Activated CD8-positive, alpha-beta memory T cell treated with anti-CD3 and anti-CD28 coated beads for 4 hours (primary cell): ENCODE results near the gene SLC25A51.
"Not testable (repeated sequence)": the region's sequence is repeated elsewhere in the genome, so short reads cannot be mapped to it uniquely, and the experiment has no call there.

Source experiments
- DNase-seq, 2 donors: peaks; one replicate each; pipeline ENCODE4 v3.0.0-alpha.2; 2020; ENCODE audit warnings: low read depth in 2 of 2

Gene SLC25A51

DNA sequence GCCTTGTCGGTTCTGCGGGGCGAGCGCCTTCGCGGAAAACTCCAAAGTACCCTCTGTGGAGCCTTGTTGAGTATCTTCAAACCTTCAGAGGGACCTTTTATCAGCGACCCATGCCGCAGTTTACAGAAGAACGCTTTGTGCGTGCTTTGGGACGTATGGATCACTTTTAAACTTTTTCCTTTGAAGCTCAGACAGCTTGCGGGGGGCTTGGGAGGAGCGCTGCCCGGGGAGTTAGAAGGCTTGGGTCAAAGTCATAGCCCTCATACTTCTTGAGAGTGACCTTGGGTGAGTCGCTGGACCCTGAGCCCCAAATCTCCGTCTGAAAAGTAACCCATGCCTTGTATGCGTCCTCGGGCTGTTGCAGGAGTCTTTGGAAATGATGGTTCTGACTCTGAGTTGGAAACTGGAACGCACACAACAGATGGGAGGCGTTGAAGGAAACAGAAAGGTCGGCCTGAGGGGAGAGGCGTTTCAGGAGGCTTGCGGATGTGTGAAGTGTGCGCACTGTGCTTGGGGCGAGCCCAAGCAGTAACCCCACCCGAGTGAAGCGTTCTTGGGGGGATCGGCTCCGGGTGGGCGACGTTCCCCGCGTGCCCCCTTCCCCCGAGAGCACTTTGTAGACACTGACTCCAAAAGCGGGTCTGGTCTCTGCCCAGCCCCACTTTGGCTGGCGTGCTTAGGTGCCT lies 661 bp upstream of the SLC25A51 start:
- DNase-seq: no peak

DNA sequence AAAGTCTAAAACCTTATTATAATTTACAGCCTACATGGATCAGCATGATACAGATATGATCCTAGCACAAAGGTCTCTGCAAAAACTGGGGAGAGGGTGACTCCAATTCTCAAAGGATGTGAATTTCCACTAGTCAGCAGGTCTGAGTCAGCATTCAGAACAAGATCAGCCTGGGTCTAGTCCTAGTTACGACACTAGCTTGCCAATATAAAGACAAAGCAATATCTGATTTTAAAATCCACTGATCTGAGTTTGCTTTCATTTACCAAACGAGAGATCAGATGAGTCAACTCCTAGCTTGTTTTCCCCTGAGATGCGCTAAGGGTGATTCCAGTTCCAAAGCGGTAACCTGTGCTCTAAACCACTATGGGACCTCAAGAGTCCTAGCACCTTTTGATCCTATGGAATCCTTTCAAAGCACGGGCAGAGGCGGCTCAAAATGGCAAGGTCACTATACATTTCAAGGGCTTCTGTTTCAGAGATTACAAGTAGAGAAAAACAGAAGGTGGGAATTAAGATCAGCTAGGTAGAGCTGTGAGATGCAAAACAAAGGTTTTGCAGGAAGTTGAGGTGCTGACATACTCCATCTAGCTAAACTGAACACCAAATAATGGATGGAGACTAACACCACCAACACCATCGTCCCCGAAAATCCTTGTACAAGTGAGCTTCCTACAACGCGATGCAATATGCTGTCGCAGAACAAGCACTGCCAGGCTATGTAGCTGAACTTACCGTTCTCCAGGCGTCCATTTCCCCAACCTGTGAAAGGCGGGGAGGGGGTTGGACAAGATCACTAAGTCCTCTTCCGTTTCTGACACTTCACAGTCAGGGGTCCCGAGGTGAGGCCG lies 906 bp downstream of the SLC25A51 start:
- DNase-seq: no peak

DNA sequence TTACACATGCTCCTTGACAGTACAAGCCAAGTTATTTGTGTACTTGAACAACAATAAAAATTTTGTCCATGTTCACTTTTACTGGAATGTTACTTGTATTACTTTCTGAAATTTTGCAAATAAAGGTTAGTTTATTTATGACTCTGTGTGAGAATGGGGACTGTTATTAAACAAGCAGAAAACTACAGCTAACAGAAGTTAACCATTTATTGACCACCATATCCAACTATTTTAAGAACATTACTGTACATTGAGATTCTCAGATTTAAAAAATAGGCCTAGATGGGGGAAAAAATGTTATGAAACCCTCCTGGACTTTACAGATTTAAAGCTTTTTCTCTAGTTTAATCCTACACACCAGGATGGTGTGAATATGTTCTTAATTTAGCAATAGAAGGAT lies 1.8 kb downstream of the SLC25A51 start:
- no peak for DNase-seq

DNA sequence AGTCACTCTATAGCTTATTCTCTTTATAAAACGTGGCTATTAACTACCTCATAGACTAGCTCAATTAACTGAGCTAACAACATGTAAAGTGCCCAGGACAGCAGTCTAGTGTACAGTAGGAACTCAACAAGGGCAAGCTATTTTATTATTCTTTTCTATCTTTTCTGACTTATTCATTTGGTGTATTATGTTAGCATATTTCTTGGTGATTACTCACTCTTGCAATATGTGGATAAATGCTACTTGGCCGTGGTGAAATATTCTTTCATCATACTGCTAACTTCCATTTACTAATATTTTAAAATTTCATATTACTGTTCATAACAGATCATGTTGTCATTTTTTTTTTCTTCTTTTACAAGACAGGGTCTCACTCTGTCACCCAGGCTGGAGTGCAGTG lies 4.9 kb downstream of the SLC25A51 start:
- DNase-seq: no peak

DNA sequence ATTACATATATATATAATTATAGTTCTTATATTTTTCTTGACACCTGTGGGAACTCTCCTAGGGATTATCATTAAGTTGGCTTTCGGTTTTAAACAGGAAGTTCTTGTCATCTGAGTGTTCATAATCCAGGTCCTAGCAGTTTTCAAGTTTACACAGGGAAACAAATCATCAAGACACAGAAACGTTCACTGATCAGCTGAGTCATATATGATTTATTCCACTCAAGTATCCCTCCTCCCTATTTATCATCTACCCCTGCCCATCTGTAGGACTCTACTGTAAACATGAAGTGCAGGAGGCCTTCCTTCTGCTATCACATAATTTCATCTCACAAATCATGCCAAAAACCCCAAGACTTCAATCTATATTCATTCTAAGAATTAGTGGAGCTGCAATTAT lies 6.3 kb downstream of the SLC25A51 start:
- DNase-seq: no peak

DNA sequence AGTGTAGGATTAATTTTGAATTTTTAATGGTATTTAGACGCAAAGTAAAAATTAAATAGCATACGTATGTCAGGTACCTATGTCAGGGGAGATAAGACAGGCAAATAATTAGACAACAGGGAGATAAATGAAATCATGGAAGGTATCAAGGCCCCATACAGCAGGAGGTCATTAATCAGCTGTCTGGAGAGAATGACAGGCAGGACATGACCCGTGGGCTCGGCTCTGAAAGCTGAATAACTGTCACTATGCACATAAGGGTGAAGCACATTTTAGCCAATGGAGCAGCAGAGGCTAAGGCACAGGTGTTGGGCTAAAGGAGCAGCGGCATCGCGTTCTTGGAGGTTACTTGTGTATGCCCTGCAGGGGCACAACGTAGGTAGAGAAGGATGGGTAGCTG lies 11.9 kb downstream of the SLC25A51 start:
- no peak for DNase-seq

DNA sequence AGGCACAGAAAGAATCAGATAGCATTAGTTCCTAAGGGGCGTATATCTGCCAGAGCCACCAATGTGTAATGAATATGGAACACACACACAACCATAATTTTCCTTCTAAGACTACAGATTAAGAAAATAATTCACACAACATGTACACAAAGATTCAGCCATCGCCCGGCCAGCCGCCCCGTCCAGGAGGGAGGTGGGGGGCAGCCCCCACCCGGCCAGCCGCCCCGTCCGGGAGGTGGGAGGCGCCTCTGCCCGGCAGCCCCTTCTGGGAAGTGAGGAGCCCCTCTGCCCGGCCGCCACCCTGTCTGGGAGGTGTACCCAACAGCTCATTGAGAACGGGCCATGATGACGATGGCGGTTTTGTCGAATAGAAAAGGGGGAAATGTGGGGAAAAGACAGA lies 12.9 kb downstream of the SLC25A51 start:
- DNase-seq: not testable (repeated sequence)

DNA sequence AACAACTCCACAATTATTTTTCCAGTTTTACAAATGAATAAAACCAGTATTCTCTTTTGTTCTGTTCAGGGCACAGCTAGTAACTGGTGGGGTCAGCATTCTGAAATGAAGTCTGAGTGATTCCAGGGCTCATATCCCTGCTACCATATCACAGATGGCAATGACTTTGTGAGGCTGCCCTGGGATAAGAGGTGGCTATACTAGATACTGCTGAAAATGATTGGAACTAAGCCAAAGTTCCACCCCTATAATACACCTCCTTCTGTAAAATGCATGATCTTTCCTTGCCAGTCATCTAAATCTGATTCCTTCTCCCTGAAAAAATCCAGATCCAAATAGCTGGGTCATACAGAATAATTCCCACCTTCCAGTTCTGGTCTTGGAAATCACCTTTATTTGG lies 14.4 kb downstream of the SLC25A51 start:
- DNase-seq: no peak

DNA sequence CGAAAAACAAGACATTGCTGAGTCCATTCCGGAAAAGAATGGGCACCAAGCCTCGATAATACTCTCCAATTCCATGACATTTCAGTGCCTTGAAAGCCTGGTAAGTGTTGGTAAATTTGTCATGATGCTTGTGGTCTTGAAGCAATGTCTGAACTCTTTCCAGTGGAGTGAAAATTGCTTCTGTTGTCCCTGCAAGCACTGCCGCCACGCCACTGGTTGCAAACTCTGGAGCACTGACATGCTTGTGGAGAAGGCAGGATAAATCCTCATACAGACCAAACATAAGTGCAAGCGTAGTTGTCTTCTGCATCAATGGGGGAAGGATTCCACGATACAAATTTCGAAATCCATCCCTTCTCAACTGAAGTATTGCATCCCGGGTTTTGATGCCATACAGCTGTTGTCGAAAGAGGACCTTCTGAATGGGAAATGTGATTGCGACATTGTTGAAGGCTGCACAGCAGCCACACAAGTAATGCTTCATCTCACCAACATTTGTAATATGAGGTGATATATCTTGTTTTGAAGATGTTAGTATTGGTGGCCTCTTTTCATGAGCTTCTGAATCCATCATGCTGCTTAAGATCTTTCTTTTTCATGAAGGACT lies 15.8 kb downstream of the SLC25A51 start:
- DNase-seq: not testable (repeated sequence)

DNA sequence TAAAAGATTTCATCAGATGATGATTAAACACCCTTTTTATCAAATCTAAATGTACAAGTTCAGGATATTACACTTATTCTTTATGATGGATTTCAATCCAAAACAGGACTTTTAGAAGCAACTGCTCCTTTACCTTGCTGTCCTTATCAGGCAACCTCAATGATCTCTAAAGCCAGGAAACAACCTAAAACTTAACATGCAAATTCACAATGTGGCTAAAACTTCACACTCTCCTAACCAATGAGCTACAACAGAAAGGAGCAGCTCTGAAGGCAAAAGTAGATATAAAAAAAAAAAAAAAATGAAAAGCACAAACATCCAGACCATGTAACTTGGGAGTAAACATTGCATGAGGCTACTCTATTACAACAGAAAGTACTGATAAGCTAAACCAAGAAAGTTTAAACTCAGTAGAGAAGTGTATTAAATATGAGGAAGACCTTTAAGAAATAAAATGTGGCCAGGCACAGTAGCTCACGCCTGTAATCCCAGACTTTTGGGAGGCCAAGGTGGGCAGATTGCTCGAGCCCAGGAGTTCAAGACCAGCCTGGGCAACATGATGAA lies 22.9 kb downstream of the SLC25A51 start:
- DNase-seq: no peak

DNA sequence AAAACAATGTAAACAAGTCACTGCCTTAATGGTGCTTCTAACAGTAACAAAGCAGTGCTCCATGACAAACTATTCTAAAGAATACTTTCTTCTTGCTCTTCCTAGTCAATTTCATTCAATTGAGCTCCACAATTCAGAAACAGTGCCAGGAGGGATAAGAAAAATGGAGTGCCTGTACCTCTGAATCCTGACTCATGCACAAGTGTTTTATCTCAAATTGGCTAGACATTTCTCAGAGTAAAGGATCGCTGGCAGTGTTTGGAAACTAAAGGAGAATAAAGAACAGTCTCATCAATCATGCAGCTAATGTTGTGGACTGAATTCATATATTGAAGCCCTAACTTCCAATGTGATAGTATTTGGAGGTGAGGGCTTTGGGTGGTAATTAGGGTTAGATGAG lies 27.6 kb downstream of the SLC25A51 start:
- no peak for DNase-seq

DNA sequence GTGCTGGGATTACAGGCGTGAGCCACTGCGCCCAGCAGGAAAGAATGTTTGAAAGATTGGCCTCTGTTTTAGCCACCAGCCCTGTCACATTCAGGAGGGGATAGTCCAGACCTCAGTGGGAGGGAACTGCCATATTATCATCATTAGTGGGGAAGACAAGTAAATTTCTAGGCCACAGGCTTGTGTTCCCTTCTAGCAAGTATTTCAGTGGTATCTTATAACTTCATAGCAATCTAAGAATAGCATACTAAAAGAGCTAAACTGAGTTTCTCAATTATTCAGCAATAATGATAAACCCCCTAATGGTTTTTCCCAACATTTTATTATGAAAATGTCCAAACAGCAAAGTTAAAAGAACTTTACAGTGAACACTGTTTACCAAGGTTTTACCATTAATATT lies 30.0 kb downstream of the SLC25A51 start:
- DNase-seq: no peak

DNA sequence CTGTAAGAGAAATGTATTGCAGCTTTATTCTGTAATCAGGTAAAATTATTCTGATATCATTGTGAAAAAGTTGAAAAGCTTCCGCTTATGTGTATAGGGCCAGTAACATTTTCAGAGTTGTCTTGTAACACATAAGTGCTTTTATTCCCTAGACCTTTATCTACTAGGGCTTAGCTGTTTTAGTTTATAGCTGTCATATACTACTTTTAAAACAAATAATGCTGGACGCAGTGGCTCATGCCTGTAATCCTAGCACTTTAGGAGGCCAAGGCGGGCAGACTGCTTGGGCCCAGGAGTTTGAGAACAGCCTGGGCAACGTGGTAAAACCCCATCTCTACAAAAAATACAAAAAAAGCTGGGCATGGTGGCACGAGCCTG lies 33.1 kb downstream of the SLC25A51 start:
- no peak for DNase-seq

DNA sequence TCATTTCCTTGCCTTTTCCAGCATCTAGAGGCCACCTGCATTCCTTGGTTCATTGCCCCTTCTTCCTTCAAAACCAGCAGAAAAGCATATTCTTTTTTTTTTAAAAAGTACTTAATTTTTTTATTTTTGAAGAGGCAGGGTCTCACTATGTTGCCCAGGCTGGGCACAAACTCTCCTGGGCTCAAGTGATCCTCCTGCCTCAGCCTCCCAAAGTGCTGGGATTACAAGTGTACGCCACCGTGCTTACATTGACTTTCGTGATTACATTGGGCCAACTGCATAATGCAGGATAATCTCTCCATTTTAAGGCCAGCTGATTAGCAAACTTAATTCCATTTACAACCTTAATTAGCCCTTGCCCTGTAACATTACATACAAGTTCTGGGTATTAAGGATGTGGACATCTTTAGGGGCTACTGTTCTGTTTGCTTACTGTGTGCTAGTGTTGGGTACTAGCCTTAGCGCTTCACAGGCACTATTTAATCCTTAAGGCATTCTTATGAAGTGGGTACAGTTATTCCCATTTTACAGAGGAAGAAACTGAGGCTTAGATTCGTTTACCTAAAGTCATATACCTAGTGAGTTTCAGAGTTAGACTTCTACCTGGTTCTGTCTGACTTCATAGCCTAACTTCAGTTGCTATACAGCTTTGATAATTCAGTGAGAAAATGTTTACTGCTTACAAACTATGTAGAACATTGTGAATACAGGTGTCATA lies 33.7 kb downstream of the SLC25A51 start:
- no peak for DNase-seq

DNA sequence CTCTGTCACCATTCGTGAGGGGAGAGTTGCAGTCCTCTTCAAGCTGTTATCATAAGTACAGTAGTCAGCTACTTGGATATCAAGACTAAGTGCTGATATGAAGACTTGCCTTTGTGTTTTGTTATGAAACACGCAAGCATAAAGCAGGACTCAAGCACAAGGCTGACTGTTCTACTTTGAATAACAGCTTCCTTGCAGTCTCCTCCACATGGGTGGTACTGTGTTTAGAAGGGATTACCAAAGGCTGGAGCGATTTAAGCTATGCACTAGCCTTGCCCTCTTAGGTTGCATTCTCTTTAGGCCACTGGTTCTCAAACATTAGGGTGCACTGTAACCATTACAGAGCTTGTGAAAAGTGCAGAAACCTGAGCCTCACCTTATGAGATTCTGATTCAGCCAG lies 41.4 kb downstream of the SLC25A51 start:
- DNase-seq: no peak

DNA sequence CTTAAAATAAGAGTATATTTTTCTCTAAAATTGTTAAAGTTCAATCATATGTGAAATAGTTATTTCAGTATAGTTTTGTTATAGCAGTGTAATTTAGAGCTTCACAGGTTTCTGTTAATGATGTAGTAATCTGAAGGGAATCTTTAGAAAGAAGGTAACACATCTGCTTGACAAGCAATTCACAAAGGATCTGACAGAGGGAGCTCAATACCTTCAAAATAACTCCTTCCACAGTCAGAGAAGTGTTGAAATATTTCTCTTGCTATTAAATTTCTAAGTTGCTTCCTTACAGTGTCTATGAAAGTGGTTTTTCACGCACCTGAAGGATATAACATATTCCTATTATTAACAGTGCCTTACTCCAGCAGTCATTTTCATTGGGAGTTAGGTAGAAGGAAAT lies 44.9 kb downstream of the SLC25A51 start:
- no peak for DNase-seq

DNA sequence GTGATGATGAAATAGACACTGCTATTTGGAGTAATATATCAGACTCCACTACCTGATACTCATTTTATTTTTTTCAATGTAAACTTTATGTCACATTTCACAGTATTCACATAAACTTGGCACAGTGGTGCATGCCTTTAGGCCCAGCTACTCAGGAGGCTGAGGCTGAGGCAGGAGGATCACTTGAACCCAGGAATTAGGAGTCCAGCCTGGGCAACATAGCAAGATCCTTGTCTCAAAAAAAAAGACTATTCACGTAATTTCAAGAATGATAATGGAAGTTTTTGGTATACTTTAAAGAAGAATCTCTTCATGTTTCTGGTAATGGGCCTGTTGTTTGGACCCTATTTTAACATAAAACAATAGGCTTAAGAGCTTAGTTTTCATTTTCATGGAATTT lies 47.4 kb downstream of the SLC25A51 start:
- no peak for DNase-seq

DNA sequence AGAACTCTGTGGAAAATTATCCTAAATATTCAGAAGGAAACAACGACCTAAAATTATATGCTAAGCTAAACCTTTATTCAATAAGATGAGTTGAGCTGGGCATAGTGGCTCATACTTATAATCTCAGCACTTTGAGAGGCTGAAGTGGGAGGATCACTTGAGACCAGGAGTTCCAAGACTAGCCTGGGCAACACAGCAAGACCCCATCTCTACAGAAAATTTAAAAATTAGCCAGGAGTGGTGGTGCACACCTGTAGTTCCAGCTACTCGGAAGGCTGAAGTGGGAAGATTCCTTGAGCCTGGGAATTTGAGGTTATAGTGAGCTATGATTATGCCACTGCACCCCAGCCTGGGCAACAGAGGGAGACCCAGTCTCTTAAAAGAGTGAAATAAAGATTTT lies 51.7 kb downstream of the SLC25A51 start:
- no peak for DNase-seq

DNA sequence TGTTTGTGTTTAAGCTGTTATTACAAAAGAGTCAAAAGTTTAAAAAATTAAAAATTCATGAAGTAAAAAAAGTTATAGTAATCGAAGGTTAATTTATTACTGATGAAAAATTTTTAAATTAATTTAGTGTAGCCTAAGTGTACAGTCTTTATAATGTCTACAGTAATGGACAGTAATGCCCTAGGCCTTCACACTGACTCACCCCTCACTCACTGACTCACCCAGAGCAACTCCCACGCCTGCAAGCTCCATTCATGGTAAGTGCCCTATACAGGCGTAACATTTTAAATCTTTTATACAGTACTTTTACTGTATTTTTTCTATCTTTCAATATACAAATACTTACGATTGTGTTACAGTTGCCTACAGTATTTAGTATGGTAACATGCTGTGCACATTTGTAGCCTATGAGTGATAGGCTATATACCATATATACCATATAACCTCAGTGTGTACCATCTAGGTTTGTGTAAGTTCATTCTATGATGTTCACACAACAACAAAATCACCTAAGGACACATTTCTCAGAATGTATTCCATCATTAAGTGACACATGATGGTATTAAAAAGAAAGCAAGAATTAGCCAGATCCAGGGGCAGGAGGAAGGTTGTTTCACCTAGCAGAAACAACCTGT lies 63.2 kb downstream of the SLC25A51 start:
- DNase-seq: no peak

DNA sequence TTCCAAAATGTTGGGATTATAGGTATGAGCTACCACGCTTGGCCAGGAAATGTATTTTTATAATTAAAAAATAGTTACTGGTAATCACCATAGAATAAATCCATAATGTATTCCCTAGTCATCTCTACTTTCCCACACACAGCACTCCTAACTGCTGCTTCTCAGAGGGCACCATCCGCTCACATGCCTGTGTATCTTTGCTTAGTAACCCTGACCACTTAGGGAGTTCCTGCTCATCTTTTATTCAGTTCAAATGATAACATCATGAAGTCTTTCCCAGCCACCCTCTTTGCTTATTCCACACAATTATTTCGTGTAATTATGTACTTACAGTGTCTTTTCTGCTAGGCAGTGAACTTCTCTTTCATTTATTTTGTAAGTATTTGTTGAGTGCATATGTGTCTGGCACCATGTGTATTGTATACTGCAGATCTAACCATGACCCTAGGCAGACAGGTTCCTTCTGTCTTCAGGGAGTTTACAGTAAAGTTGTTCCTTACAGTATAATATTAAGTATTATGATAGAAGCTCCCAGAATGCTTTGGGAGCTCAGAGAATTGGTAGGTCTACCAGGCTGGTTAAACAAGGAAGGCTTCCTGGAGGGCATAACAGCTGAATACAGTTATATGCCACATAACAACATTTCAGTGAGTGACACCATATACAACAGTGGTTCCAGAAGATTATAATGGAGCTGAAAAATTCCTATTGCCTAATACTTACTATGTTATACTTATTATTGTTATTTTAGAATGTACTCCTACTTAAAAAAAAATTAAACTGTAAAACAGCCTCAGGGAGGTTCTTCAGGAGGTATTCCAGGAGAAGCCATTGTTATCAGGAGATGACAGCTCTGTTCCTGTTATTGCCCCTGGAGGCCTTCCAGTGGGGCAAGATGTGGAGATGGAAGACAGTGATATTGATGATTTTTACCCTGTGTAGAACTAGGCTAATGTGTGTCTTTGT lies 64.1 kb downstream of the SLC25A51 start:
- DNase-seq: no peak
